WERI-Rb-1 (cell line): ENCODE data around the gene DEPDC1B.
A peak's percentile ranks its signal among the peaks of the same experiment; 100 is the strongest.

ENCODE experiments used
- DNase-seq: peaks from one replicate; pipeline ENCODE4 v3.0.0-alpha.2; 2020
- H3K27ac ChIP-seq: fragments of 250-450 bp; sonication (Bioruptor Pico); 2 replicates; pipeline ENCODE4 v1.5.1; 2020; ENCODE audit warnings: mild to moderate bottlenecking, moderate library complexity
- H3K27me3 ChIP-seq: fragments of 250-450 bp; sonication (Bioruptor Pico); 2 replicates; pipeline ENCODE4 v1.5.1; 2021; ENCODE audit warnings: mild to moderate bottlenecking, low read depth, moderate library complexity; ENCODE audit not compliant: insufficient read depth, severe bottlenecking
- H3K36me3 ChIP-seq: fragments of 250-450 bp; sonication (Bioruptor Pico); 2 replicates; pipeline ENCODE4 v1.5.1; 2020; ENCODE audit warnings: mild to moderate bottlenecking, moderate library complexity
- H3K4me3 ChIP-seq: 2 replicates; pipeline ENCODE4 v1.5.1; 2011; ENCODE audit warnings: low read depth, mild to moderate bottlenecking, control low read depth, low read length
- H3K9me3 ChIP-seq: fragments of 250-450 bp; sonication (Bioruptor Pico); 2 replicates; pipeline ENCODE4 v1.5.1; 2021; ENCODE audit warnings: mild to moderate bottlenecking, moderate library complexity; ENCODE audit not compliant: severe bottlenecking
- TF ChIP-seq, protein P1 (sequence below): IDR thresholded peaks from 2 replicates; pipeline ENCODE4 v1.5.1; 2011; ENCODE audit warnings: low read depth, mild to moderate bottlenecking, control low read depth, inconsistent platforms, low read length

The DEPDC1B gene, protein sequence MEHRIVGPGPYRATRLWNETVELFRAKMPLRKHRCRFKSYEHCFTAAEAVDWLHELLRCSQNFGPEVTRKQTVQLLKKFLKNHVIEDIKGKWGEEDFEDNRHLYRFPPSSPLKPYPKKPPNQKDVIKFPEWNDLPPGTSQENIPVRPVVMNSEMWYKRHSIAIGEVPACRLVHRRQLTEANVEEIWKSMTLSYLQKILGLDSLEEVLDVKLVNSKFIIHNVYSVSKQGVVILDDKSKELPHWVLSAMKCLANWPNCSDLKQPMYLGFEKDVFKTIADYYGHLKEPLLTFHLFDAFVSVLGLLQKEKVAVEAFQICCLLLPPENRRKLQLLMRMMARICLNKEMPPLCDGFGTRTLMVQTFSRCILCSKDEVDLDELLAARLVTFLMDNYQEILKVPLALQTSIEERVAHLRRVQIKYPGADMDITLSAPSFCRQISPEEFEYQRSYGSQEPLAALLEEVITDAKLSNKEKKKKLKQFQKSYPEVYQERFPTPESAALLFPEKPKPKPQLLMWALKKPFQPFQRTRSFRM

GRCh38 chr5:60699609-60700415, at the start of gene DEPDC1B:
Gene DEPDC1B (minus strand): TSS chr5:60700166. CDS start chr5:60700093, 73 bp downstream.
- Histone ChIP-seq H3K27ac (peak within 1 kb of the TSS; percentile 95), H3K9me3 (peaks cover 4% of the 10 kb centered on the region), H3K36me3 (no peaks in the 10 kb centered on the region; the same call in 1 of the 2 replicates), H3K27me3 (no peaks in the 10 kb centered on the region), H3K4me3 (peak within 1 kb of the TSS; percentile 62)
- TF ChIP-seq, protein P1, sequence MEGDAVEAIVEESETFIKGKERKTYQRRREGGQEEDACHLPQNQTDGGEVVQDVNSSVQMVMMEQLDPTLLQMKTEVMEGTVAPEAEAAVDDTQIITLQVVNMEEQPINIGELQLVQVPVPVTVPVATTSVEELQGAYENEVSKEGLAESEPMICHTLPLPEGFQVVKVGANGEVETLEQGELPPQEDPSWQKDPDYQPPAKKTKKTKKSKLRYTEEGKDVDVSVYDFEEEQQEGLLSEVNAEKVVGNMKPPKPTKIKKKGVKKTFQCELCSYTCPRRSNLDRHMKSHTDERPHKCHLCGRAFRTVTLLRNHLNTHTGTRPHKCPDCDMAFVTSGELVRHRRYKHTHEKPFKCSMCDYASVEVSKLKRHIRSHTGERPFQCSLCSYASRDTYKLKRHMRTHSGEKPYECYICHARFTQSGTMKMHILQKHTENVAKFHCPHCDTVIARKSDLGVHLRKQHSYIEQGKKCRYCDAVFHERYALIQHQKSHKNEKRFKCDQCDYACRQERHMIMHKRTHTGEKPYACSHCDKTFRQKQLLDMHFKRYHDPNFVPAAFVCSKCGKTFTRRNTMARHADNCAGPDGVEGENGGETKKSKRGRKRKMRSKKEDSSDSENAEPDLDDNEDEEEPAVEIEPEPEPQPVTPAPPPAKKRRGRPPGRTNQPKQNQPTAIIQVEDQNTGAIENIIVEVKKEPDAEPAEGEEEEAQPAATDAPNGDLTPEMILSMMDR: peak; percentile 50
- peak; percentile 93 for DNase-seq

DNA sequence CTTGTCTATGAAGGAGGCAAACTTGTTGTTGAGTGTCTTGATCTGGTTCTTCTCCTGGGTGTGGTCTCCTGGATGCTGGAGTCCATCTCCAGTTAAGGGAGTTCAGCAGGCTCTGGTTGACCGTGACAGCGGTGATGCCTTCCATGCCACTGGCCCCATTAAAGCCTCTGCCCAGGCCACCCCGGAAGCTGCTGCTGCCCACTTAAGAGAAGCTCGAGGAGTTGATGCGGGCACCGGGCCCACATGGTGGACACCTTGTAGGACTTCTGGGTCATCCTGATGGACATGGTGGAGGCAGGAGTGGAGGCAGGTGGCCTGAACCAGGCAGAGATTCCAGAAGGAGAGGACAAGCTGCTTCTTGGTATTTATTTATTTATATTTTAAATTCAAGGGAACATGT, 44.7 kb upstream of the DEPDC1B start:
- TF ChIP-seq, protein P1: no peak
- no peak for DNase-seq
- Histone ChIP-seq H3K27me3 (no peaks in the 10 kb centered on the region), H3K4me3 (no peak overlapping the region), H3K27ac (no peak overlapping the region), H3K36me3 (no peaks in the 10 kb centered on the region), H3K9me3 (no peaks in the 10 kb centered on the region)

- H3K36me3 ChIP-seq: no peaks in the 10 kb centered on the region
- H3K27me3 ChIP-seq: no peaks in the 10 kb centered on the region
- DNase-seq: no peak
- TF ChIP-seq, protein P1: no peak
- H3K9me3 ChIP-seq: no peaks in the 10 kb centered on the region
- H3K4me3 ChIP-seq: no peak overlapping the region
- H3K27ac ChIP-seq: no peak overlapping the region
Observed at GRCh38 chr5:60743511-60744314, 43.7 kb upstream of the DEPDC1B start.

DNA sequence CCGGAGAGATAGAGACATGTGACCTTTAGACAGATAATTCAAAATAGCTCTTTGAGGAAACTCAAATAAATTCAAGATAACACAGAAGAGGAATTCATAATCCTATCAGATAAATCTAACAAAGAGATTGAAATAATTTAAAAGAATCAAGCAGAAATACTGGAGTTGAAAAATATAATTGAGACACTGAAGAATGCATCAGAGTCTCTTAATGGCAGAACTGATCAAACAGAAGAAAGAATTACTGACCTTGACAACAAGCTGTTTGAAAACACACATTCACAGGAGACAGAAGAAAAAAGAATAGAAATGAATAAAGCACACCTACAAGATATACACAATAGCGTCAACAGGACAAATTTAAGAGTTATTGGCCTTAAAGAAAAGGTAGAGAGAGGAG, 40.4 kb upstream of the DEPDC1B start:
- Histone ChIP-seq H3K4me3 (no peak overlapping the region), H3K27me3 (no peaks in the 10 kb centered on the region), H3K9me3 (no peaks in the 10 kb centered on the region), H3K27ac (no peak overlapping the region), H3K36me3 (no peaks in the 10 kb centered on the region)
- DNase-seq: no peak
- TF ChIP-seq, protein P1: no peak

DNA sequence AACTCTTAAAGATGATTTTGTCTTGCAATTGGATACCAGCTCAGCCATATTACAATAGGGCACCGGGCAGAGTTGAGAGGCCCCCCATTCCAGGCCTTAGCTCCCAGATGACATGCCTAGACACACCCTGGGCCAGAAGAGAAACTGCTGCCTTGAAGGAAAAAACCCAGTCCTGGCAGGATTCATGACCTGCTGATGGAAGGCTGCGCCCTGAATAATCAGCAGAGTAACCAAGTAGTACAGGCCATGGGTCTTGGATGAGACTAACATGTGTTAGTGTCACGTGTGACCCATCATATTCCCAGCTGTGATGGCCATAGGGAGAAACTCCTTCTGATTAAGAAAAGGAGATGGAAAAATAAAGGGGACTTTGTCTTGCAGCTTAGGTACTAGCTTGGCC, 39.0 kb upstream of the DEPDC1B start:
- no peaks in the 10 kb centered on the region for H3K36me3 ChIP-seq
- H3K27ac ChIP-seq: no peak overlapping the region
- no peak for DNase-seq

More for the DNA sequence above, 39.0 kb upstream of the DEPDC1B start:
- TF ChIP-seq, protein P1: no peak
- H3K9me3 ChIP-seq: no peaks in the 10 kb centered on the region
- H3K27me3 ChIP-seq: no peaks in the 10 kb centered on the region
- no peak overlapping the region for H3K4me3 ChIP-seq
